Keratinocyte (primary cell): Measurements from ENCODE around the gene NRDC.

Source experiments
- CTCF ChIP-seq, 3 experiments: IDR thresholded peaks in 1 of 3; conservative IDR thresholded peaks in 1 of 3; optimal IDR thresholded peaks in 1 of 3; 2 replicates in 2 of 3; 3 replicates in 1 of 3; pipeline versions ENCODE3 to v1.5.1; 2011; ENCODE audit warnings: low read length in 3 of 3, mild to moderate bottlenecking in 3 of 3, moderate library complexity in 2 of 3, control low read depth in 1 of 3, inconsistent platforms in 1 of 3; ENCODE audit not compliant: insufficient read depth in 2 of 3; ENCODE audit errors: extremely low read depth in 1 of 3
- EZH2 ChIP-seq: IDR thresholded peaks from one replicate; pipeline ENCODE4 v1.6.1; 2012; ENCODE audit warnings: inconsistent platforms, mild to moderate bottlenecking, low read length, moderate library complexity

DNA sequence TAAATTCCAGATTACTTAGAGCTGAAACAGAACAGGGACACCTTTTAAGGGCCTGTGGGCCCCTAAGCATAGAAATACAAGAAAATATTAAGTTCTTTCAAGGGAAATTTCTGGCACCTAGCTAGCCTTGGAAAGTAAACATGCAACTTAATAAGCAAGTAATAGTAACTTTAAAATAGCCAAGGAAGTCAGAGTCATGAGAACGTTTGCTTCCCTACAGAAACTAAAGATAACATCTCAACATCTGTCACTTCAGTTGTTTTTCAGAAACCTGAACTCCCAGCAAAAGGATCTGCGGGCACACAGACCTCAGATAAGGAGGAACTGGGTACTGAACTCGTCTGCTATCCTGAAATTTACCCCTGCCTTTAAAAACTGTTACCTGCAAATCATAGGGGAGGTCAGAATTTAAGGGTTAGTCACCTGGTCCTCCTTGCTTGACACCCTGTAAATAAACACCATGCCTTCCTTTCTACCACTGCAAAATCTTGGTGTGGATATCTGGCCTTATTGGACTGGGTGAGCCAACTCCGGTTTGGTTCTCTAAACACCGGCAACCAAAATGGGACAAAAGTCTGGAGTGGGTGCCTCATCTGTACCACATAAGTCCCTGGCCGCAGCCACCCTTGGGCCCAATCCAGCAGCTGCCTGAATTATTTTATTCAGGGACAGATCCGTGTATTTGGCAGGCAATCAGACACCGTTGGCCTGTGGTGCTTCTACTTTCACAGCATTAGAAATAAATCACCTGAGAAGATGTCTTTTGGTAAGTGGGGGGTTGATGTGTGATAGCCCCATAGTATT is 27.9 kb downstream of the NRDC start:
- no peak for TF ChIP-seq EZH2
- TF ChIP-seq CTCF (optimal IDR thresholded peaks at IDR 0.05 in 1 of 3, IDR thresholded peaks at IDR 0.05 in 1 of 3, conservative IDR thresholded peaks at IDR 0.05 in 1 of 3; ENCODE audit: extremely low read depth in 1 of 3, insufficient read depth in 2 of 3, low read length in 3 of 3) = no peak
